Loucy (cell line): ENCODE measurements around the gene MRPS16.

Experiments used
- H2AFZ ChIP-seq: fragments of 200-600 bp; sonication (generic); 2 replicates; pipeline ENCODE4 v1.6.0; 2016; ENCODE audit warnings: antibody characterized with exemption, mild to moderate bottlenecking, low read length, moderate library complexity
- H3F3A ChIP-seq: fragments of 200-600 bp; 2 replicates; pipeline ENCODE4 v1.6.0; 2016; ENCODE audit warnings: antibody characterized with exemption, low read depth, mild to moderate bottlenecking
- H3K27me3 ChIP-seq: fragments of 200-600 bp; sonication (generic); 2 replicates; pipeline ENCODE4 v1.6.1; 2014; ENCODE audit warnings: low read length, mild to moderate bottlenecking; ENCODE audit not compliant: insufficient read depth, poor library complexity, severe bottlenecking
- H3K36me3 ChIP-seq: fragments of 200-600 bp; sonication (generic); 2 replicates; pipeline ENCODE4 v1.6.1; 2016; ENCODE audit warnings: low read length; ENCODE audit not compliant: insufficient read depth
- H3K4me1 ChIP-seq: fragments of 200-600 bp; sonication (generic); 2 replicates; pipeline ENCODE4 v1.5.1; 2014; ENCODE audit warnings: low read length, mild to moderate bottlenecking; ENCODE audit not compliant: insufficient read depth, poor library complexity, severe bottlenecking
- H3K4me2 ChIP-seq: fragments of 200-600 bp; sonication (generic); 2 replicates; pipeline ENCODE4 v1.6.0; 2014; ENCODE audit warnings: antibody characterized with exemption, low read length, low read depth, mild to moderate bottlenecking; ENCODE audit not compliant: poor library complexity, severe bottlenecking
- H3K4me3 ChIP-seq: fragments of 200-600 bp; sonication (generic); 2 replicates; pipeline ENCODE4 v1.5.1; 2014; ENCODE audit warnings: low read length, mild to moderate bottlenecking, mixed read lengths; ENCODE audit not compliant: poor library complexity, severe bottlenecking
- H3K79me2 ChIP-seq: fragments of 200-600 bp; sonication (generic); 2 replicates; pipeline ENCODE4 v1.6.1; 2014; ENCODE audit warnings: low read length; ENCODE audit not compliant: insufficient read depth
- H3K9ac ChIP-seq: fragments of 200-600 bp; sonication (generic); 2 replicates; pipeline ENCODE4 v1.6.0; 2014; ENCODE audit warnings: mild to moderate bottlenecking, low read depth, low read length, moderate library complexity; ENCODE audit not compliant: poor library complexity, severe bottlenecking
- H3K9me2 ChIP-seq: fragments of 200-600 bp; sonication (generic); replicated peaks from 2 replicates; pipeline ENCODE4 v1.6.1; 2016; ENCODE audit warnings: low read depth, low read length, mixed read lengths
- H3K9me3 ChIP-seq: fragments of 200-600 bp; sonication (generic); 2 replicates; pipeline ENCODE4 v1.6.1; 2014; ENCODE audit warnings: mild to moderate bottlenecking, antibody characterized with exemption, low read length, low read depth; ENCODE audit not compliant: insufficient read depth
- H4K20me1 ChIP-seq: fragments of 200-600 bp; sonication (generic); 2 replicates; pipeline ENCODE4 v1.6.0; 2014; ENCODE audit warnings: antibody characterized with exemption, low read length, mild to moderate bottlenecking; ENCODE audit not compliant: insufficient read depth, poor library complexity, severe bottlenecking
- CTCF ChIP-seq: fragments of 200-600 bp; sonication (generic); conservative IDR thresholded peaks from 2 replicates; pipeline ENCODE4 v1.5.1; 2014; ENCODE audit warnings: mild to moderate bottlenecking, antibody characterized with exemption, low read length
- EZH2phosphoT487 ChIP-seq: fragments of 200-600 bp; IDR thresholded peaks from 2 replicates; pipeline ENCODE4 v1.6.1; 2018; ENCODE audit warnings: antibody characterized with exemption, mild to moderate bottlenecking, moderate library complexity, borderline replicate concordance

Gene MRPS16

GRCh38 chr10:73220989-73221388 is 31.5 kb downstream of the MRPS16 start:
- Histone ChIP-seq H3K9me2 (no peaks in the 10 kb centered on the region), H3K9ac (no peak overlapping the region), H2AFZ (no peak overlapping the region), H3K9me3 (no peaks in the 10 kb centered on the region), H3K79me2 (no peaks in the 10 kb centered on the region), H4K20me1 (no peaks in the 10 kb centered on the region), H3K36me3 (peaks cover 13% of the 10 kb centered on the region; the same call in 1 of the 2 replicates), H3K27me3 (no peaks in the 10 kb centered on the region), H3K4me3 (no peak overlapping the region), H3F3A (no peaks in the 10 kb centered on the region), H3K4me2 (no peak overlapping the region), H3K4me1 (no peaks in the 10 kb centered on the region)
- TF ChIP-seq CTCF (no peak), EZH2phosphoT487 (no peak)

GRCh38 chr10:73219384-73219783 is 33.1 kb downstream of the MRPS16 start:
- Histone ChIP-seq H3K9ac (no peak overlapping the region), H3K36me3 (peaks cover 13% of the 10 kb centered on the region; the same call in 1 of the 2 replicates), H3K4me3 (no peak overlapping the region), H3F3A (no peaks in the 10 kb centered on the region), H3K79me2 (no peaks in the 10 kb centered on the region), H3K4me2 (no peak overlapping the region), H3K27me3 (no peaks in the 10 kb centered on the region), H3K4me1 (no peaks in the 10 kb centered on the region), H4K20me1 (no peaks in the 10 kb centered on the region), H2AFZ (no peak overlapping the region), H3K9me3 (no peaks in the 10 kb centered on the region), H3K9me2 (no peaks in the 10 kb centered on the region)
- no peak for TF ChIP-seq CTCF
- TF ChIP-seq EZH2phosphoT487 = no peak

GRCh38 chr10:73218431-73219191 is 33.8 kb downstream of the MRPS16 start:
- TF ChIP-seq EZH2phosphoT487 (no peak), CTCF (peak; percentile 78)
- no peaks in the 10 kb centered on the region for H3K9me3 ChIP-seq
- H3K4me1 ChIP-seq = no peaks in the 10 kb centered on the region
- H3K79me2 ChIP-seq = no peaks in the 10 kb centered on the region
- peaks cover 13% of the 10 kb centered on the region; the same call in 1 of the 2 replicates for H3K36me3 ChIP-seq
- H3K4me2 ChIP-seq = no peak overlapping the region
- H3K27me3 ChIP-seq = no peaks in the 10 kb centered on the region
- no peaks in the 10 kb centered on the region for H3K9me2 ChIP-seq
- H3F3A ChIP-seq = no peaks in the 10 kb centered on the region
- no peak overlapping the region for H3K4me3 ChIP-seq
- H3K9ac ChIP-seq = no peak overlapping the region
- no peak overlapping the region for H2AFZ ChIP-seq
- no peaks in the 10 kb centered on the region for H4K20me1 ChIP-seq
